Measurements from ENCODE around the gene SIGLEC1. TPM values are rescaled to one million over a fixed set of nuclear protein-coding genes. Genes with fewer than 3 reads are reported as not detected.

The SIGLEC1 gene
- total and polyA plus RNA-seq, 2 of the 8 experiments (the other 6 are each of a cell fraction or from before 2014, with no cell fraction given), result 0.02 TPM; not detected in 1

DNA sequence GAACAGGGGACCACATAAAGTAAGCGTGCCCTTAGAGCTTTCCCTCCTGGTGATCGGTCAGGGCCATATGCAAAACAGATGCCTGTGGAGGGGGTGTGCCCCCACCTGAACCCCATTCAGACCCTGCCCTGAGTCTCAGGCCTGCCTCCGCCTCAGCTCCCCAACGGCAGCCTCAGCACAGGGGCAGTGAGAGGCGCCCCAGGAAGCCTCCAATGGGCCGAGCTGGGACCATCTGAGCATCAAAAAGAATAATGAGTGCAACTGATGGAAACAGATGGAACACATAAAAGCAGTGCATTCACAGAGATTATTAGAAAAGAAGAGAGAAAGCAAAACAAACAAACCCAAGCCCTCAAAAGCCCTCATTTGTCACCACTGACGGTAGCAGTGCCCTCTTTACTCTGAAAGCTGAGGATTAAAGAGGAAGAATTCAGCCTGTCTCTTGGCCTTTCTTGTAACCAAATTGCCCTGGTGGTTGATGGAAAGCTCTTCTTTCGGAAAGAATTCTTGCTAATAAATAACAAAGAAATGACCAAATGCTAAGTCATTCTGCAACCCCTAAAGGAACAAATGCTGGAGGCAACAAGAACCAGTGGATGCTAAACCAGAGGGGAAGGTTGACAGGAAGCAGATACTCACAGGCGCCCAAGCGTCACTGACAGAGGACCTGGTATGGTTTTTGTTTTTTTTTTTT, 48.4 kb upstream of the SIGLEC1 start:
- H4K8ac ChIP-seq (ENCODE audit: extremely low read depth, insufficient read depth, low read length), result no peak overlapping the region
- H2BK5ac ChIP-seq (ENCODE audit: low read depth, low read length), result no peak overlapping the region; the same call in 1 of the 2 replicates
- CTCF ChIA-PET (ENCODE audit: partially characterized antibody), result interaction anchor here (0.8 to 18.6 kb wide), 9 partner anchors 2 to 84 kb away, joined by 3 to 277 read pairs (median 5); partner anchors contain the start of genes ADISSP and HSPA12B
- no peak overlapping the region for H2BK12ac ChIP-seq (ENCODE audit: low read depth, low read length)
- H4K91ac ChIP-seq (replicated peaks; ENCODE audit: insufficient read length, low read length), result no peak overlapping the region
- no peaks in the 10 kb centered on the region for H3K23me2 ChIP-seq (ENCODE audit: low read depth, low read length)
- H3K4ac ChIP-seq (replicated peaks; ENCODE audit: insufficient read length, low read depth, low read length), result no peak overlapping the region
- H2AK5ac ChIP-seq (ENCODE audit: low read depth, low read length), result no peak overlapping the region
- WGBS, 2 experiments (ENCODE audit: extremely low coverage in 1 of 2, insufficient coverage in 1 of 2, insufficient read length in 1 of 2, insufficient replicate concordance in 2 of 2, low coverage in 1 of 2, low lambda C conversion rate in 2 of 2, missing lambda C conversion rate in 1 of 2), result 82% methylated on average over 10 of the region's 10 CpGs; no CpG with 5 or more reads in 1 of the 2 experiments
- H3K79me1 ChIP-seq (ENCODE audit: low read depth, low read length), result peaks cover 15% of the 10 kb centered on the region
- FAIRE-seq (no peak), DNase-seq (ENCODE audit: low read depth in 1 of 2, low spot score in 2 of 2) (no peak)
- H2BK20ac ChIP-seq (ENCODE audit: low read length), result no peak overlapping the region
- no peak overlapping the region for H3K56ac ChIP-seq (replicated peaks; ENCODE audit: insufficient read length, low read depth, low read length)
- no peaks in the 10 kb centered on the region for H3K9me3 ChIP-seq (ENCODE audit: insufficient read depth in 2 of 2, low read depth in 1 of 2, low read length in 1 of 2)
- no peak overlapping the region for H3K4me2 ChIP-seq (ENCODE audit: insufficient read depth in 1 of 2, low read depth in 2 of 2, low read length in 2 of 2)
- no peak overlapping the region for H2BK15ac ChIP-seq (ENCODE audit: low read length)
- no peak overlapping the region for H3K14ac ChIP-seq (ENCODE audit: insufficient read length)
- H3K4me3 ChIP-seq (ENCODE audit: extremely low read depth in 1 of 4, insufficient read depth in 2 of 4, low read depth in 3 of 4, low read length in 4 of 4), result no peak overlapping the region
- H3K27ac ChIP-seq (ENCODE audit: low read depth, low read length), result no peak overlapping the region
- no peak overlapping the region for H2AFZ ChIP-seq (ENCODE audit: low read length)
- POLR2A ChIA-PET (ENCODE audit: partially characterized antibody), result interaction anchor here (0.7 to 1.2 kb wide), 5 partner anchors 10 to 21 kb away, joined by 3 to 5 read pairs (median 3); partner anchors contain the start of gene SPEF1
- no peaks in the 10 kb centered on the region for H3K27me3 ChIP-seq (replicated peaks in 1 of 4; ENCODE audit: control insufficient read depth in 3 of 4, extremely low read depth in 1 of 4, insufficient read depth in 3 of 4, low read length in 3 of 4)
- H3K79me2 ChIP-seq (ENCODE audit: control insufficient read depth in 1 of 2, insufficient read depth in 2 of 2, low read length in 2 of 2), result peaks cover 0 to 16% of the 10 kb centered on the region in 2 experiments; a peak in 1 of 4 replicates
- H3K18ac ChIP-seq (ENCODE audit: extremely low read depth, low read length), result no peak overlapping the region
- H3K23ac ChIP-seq (ENCODE audit: insufficient read length), result no peak overlapping the region
- no peaks in the 10 kb centered on the region for H3K4me1 ChIP-seq (replicated peaks in 1 of 4; ENCODE audit: control insufficient read depth in 3 of 4, insufficient read depth in 4 of 4, low read length in 3 of 4)
- H3K9ac ChIP-seq (replicated peaks in 1 of 4; ENCODE audit: extremely low read depth in 1 of 4, low read depth in 3 of 4, low read length in 3 of 4), result no peak overlapping the region
- peaks cover 2 to 17% of the 10 kb centered on the region in 2 experiments for H4K20me1 ChIP-seq (replicated peaks in 1 of 2; ENCODE audit: control insufficient read depth in 1 of 2, insufficient read depth in 2 of 2, low read length in 2 of 2)
- H3K36me3 ChIP-seq (ENCODE audit: control insufficient read depth in 2 of 4, insufficient read depth in 4 of 4, low read length in 3 of 4), result peaks cover 0 to 15% (median 2%) of the 10 kb centered on the region in 4 experiments; a peak in 4 of 8 replicates
- H4K5ac ChIP-seq (ENCODE audit: insufficient read length, low read depth, low read length), result no peak overlapping the region
- H2BK120ac ChIP-seq (replicated peaks; ENCODE audit: low read depth, low read length), result no peak overlapping the region
- TF ChIP-seq KDM5A (IDR thresholded peaks at IDR 0.05; ENCODE audit: low read length) (no peak), HDAC6 (IDR thresholded peaks at IDR 0.05; ENCODE audit: low read depth, low read length) (no peak), TBP (IDR thresholded peaks at IDR 0.05; ENCODE audit: low read depth, low read length) (no peak), GABPA (IDR thresholded peaks at IDR 0.05; ENCODE audit: borderline replicate concordance, insufficient read depth, low read length) (no peak)

All from H1 (cell line).